WTC11 (cell line): ENCODE measurements around the gene GNG11. TPM values are rescaled to one million over a fixed set of nuclear protein-coding genes. Genes with fewer than 3 reads are reported as not detected.

Source experiments
- ATAC-seq: fragments of 200-7000 bp; cut with Tn5 transposase; 2 replicates; pipeline ENCODE4 v1.10.0; 2021; ENCODE audit warnings: mild to moderate bottlenecking, moderate library complexity
- CTCF ChIA-PET: fragments of 300-600 bp; sonication (Branson Sonifier 250); formaldehyde crosslinking; loops from one replicate; lab custom pipeline; 2021; ENCODE audit warnings: antibody characterized with exemption; lab: Charles Lee
- POLR2A ChIA-PET: fragments of 350-600 bp; sonication (Branson Sonifier 250); formaldehyde crosslinking; loops from one replicate; lab custom pipeline; 2021; ENCODE audit warnings: antibody characterized with exemption; lab: Charles Lee
- DNase-seq: peaks from one replicate; pipeline ENCODE4 v3.0.0; 2021; ENCODE audit warnings: low spot score
- H3K27ac Mint-ChIP-seq: 2 replicates; pipeline ENCODE4 v1.8.0; 2021; ENCODE audit warnings: mixed read lengths
- H3K27me3 Mint-ChIP-seq: 2 replicates; pipeline ENCODE4 v1.8.0; 2021; ENCODE audit warnings: low read depth, mild to moderate bottlenecking, moderate library complexity, mixed read lengths
- H3K36me3 Mint-ChIP-seq: 2 replicates; pipeline ENCODE4 v1.8.0; 2021; ENCODE audit warnings: mixed read lengths
- H3K4me1 Mint-ChIP-seq: 2 replicates; pipeline ENCODE4 v1.8.0; 2022; ENCODE audit warnings: mixed read lengths
- H3K4me3 Mint-ChIP-seq: 2 replicates; pipeline ENCODE4 v1.8.0; 2021; ENCODE audit warnings: mild to moderate bottlenecking, moderate library complexity, mixed read lengths
- H3K9me3 Mint-ChIP-seq: 2 replicates; pipeline ENCODE4 v1.8.0; 2021; ENCODE audit warnings: mixed read lengths
- AFF4 ChIP-seq: sonication (generic); formaldehyde crosslinking; IDR thresholded peaks from 2 replicates; pipeline ENCODE4 v1.8.1; 2023; ENCODE audit warnings: mild to moderate bottlenecking, missing genetic modification reagents, borderline replicate concordance
- ATF6 ChIP-seq: sonication (generic); formaldehyde crosslinking; IDR thresholded peaks from 2 replicates; pipeline ENCODE4 v1.8.1; 2023; ENCODE audit warnings: mild to moderate bottlenecking, missing genetic modification reagents
- CREB1 ChIP-seq: sonication (generic); formaldehyde crosslinking; IDR thresholded peaks from 2 replicates; pipeline ENCODE4 v1.8.0; 2023; ENCODE audit warnings: mild to moderate bottlenecking, missing genetic modification reagents
- E2F1 ChIP-seq: sonication (generic); formaldehyde crosslinking; IDR thresholded peaks from 2 replicates; pipeline ENCODE4 v1.8.0; 2022; ENCODE audit warnings: mild to moderate bottlenecking, missing genetic modification reagents
- E2F5 ChIP-seq: sonication (generic); formaldehyde crosslinking; IDR thresholded peaks from 2 replicates; pipeline ENCODE4 v1.8.1; 2022; ENCODE audit warnings: mild to moderate bottlenecking, moderate library complexity, missing genetic modification reagents
- IRF1 ChIP-seq: sonication (generic); formaldehyde crosslinking; IDR thresholded peaks from 2 replicates; pipeline ENCODE4 v1.8.0; 2023; ENCODE audit warnings: missing genetic modification reagents
- SMAD3 ChIP-seq: sonication (generic); formaldehyde crosslinking; IDR thresholded peaks from 2 replicates; pipeline ENCODE4 v1.8.0; 2022; ENCODE audit warnings: missing genetic modification reagents, mild to moderate bottlenecking, borderline replicate concordance
- SMAD4 ChIP-seq: sonication (generic); formaldehyde crosslinking; IDR thresholded peaks from 2 replicates; pipeline ENCODE4 v1.8.0; 2022; ENCODE audit warnings: mild to moderate bottlenecking, missing genetic modification reagents
- STAT6 ChIP-seq: sonication (generic); formaldehyde crosslinking; conservative IDR thresholded peaks from 2 replicates; pipeline ENCODE4 v1.8.1; 2023; ENCODE audit warnings: mild to moderate bottlenecking, low read depth, missing genetic modification reagents, moderate library complexity
- TEAD1 ChIP-seq: sonication (generic); formaldehyde crosslinking; IDR thresholded peaks from 2 replicates; pipeline ENCODE4 v1.8.0; 2022; ENCODE audit warnings: mild to moderate bottlenecking, missing genetic modification reagents
- TP53 ChIP-seq: sonication (generic); formaldehyde crosslinking; IDR thresholded peaks from 2 replicates; pipeline ENCODE4 v1.8.1; 2023; ENCODE audit warnings: mild to moderate bottlenecking, missing genetic modification reagents
- ZBTB21 ChIP-seq: sonication (generic); formaldehyde crosslinking; IDR thresholded peaks from 2 replicates; pipeline ENCODE4 v1.8.1; 2023; ENCODE audit warnings: mild to moderate bottlenecking, missing genetic modification reagents, borderline replicate concordance
- ZNF219 ChIP-seq: sonication (generic); formaldehyde crosslinking; IDR thresholded peaks from 2 replicates; pipeline ENCODE4 v1.8.0; 2023; ENCODE audit warnings: missing genetic modification reagents, mild to moderate bottlenecking, borderline replicate concordance
- ZNF281 ChIP-seq: sonication (generic); formaldehyde crosslinking; IDR thresholded peaks from 2 replicates; pipeline ENCODE4 v1.8.0; 2023; ENCODE audit warnings: mild to moderate bottlenecking, missing genetic modification reagents
- ZNF671 ChIP-seq: fragments of 250-450 bp; sonication (Bioruptor Pico); IDR thresholded peaks from 2 replicates; pipeline ENCODE4 v1.8.0; 2021; ENCODE audit warnings: mild to moderate bottlenecking
- total RNA-seq: library from RNA; stranded (reverse); gene quantifications from 3 replicates; pipeline ENCODE4 v1.2.3, GENCODE V29; 2021

Gene GNG11
- total RNA-seq, 1 experiment from 2014 or later = 1.7 TPM

GRCh38 chr7:93920496-93921182, 896 bp upstream of the GNG11 start (continued):
- TF ChIP-seq E2F1 (CRISPR knock-in tag) = no peak
- TF ChIP-seq ZNF281 (CRISPR knock-in tag) = no peak

GRCh38 chr7:93921186-93921585, 349 bp upstream of the GNG11 start:
- H3K4me1 Mint-ChIP-seq = peaks cover 23% of the 10 kb centered on the region
- ATAC-seq = no peak
- TF ChIP-seq ZBTB21 (no peak), TP53 (CRISPR knock-in tag) (no peak)
- H3K9me3 Mint-ChIP-seq = 0 out of 2 replicates have a peak, but pooled peaks cover 4% of the 10 kb centered on the region
- DNase-seq = no peak
- ChIA-PET POLR2A (no interaction called here), CTCF (interaction anchor here (0.9 to 1.5 kb wide), 6 partner anchors 18 to 368 kb away, joined by 3 to 15 read pairs (median 4); no protein-coding TSS in a partner anchor)
- H3K27me3 Mint-ChIP-seq = no peaks in the 10 kb centered on the region
- no peaks in the 10 kb centered on the region for H3K36me3 Mint-ChIP-seq
- peak overlapping the region; percentile 67 for H3K4me3 Mint-ChIP-seq
- H3K27ac Mint-ChIP-seq = no peak overlapping the region

- no peak overlapping the region for H3K4me3 Mint-ChIP-seq
- 0 out of 2 replicates have a peak, but pooled peaks cover 4% of the 10 kb centered on the region for H3K9me3 Mint-ChIP-seq
- no peak overlapping the region for H3K27ac Mint-ChIP-seq
- H3K27me3 Mint-ChIP-seq = no peaks in the 10 kb centered on the region
- POLR2A ChIA-PET = no interaction called here
- CTCF ChIA-PET = no interaction called here
- no peaks in the 10 kb centered on the region for H3K36me3 Mint-ChIP-seq
- H3K4me1 Mint-ChIP-seq = peaks cover 23% of the 10 kb centered on the region
- no peak for DNase-seq
- no peak for ATAC-seq
- TF ChIP-seq AFF4 = no peak
- TF ChIP-seq CREB1 (CRISPR knock-in tag) = no peak
- no peak for TF ChIP-seq IRF1 (CRISPR knock-in tag)
- TF ChIP-seq STAT6 (CRISPR knock-in tag) = no peak
- TF ChIP-seq ATF6 = no peak
- TF ChIP-seq TEAD1 (CRISPR knock-in tag) = no peak
- TF ChIP-seq SMAD3 = no peak
- no peak for TF ChIP-seq E2F5 (CRISPR knock-in tag)
- no peak for TF ChIP-seq ZNF671 (CRISPR knock-in tag)
- TF ChIP-seq ZNF219 (CRISPR knock-in tag) = no peak
- TF ChIP-seq SMAD4 (CRISPR knock-in tag) = no peak
Observed at GRCh38 chr7:93923296-93923695, 1.8 kb downstream of the GNG11 start.
